RWPE2 (cell line): ENCODE measurements around the gene MAG.

Source experiments
- ATAC-seq: fragments of 200-7000 bp; cut with Tn5 transposase; 3 replicates; pipeline ENCODE4 v1.9.1; 2021; ENCODE audit warnings: low read depth
- DNase-seq: peaks from one replicate; pipeline ENCODE4 v3.0.0-alpha.2; 2020; ENCODE audit warnings: low spot score
- H3K27ac ChIP-seq: fragments of 450-650 bp; 2 replicates; pipeline ENCODE4 v1.5.1; 2017; ENCODE audit warnings: mild to moderate bottlenecking; ENCODE audit not compliant: poor library complexity, severe bottlenecking
- H3K27me3 ChIP-seq: fragments of 250-450 bp; sonication (Bioruptor Pico); 2 replicates; pipeline ENCODE4 v1.5.1; 2021; ENCODE audit warnings: mild to moderate bottlenecking, moderate library complexity; ENCODE audit not compliant: insufficient read depth, poor library complexity, severe bottlenecking
- H3K36me3 ChIP-seq: fragments of 250-450 bp; sonication (Bioruptor Pico); 2 replicates; pipeline ENCODE4 v1.5.1; 2020; ENCODE audit warnings: low read depth, mild to moderate bottlenecking, moderate library complexity
- H3K4me1 ChIP-seq: fragments of 250-450 bp; sonication (Bioruptor Pico); 2 replicates; pipeline ENCODE4 v1.5.1; 2021; ENCODE audit warnings: mild to moderate bottlenecking, moderate library complexity; ENCODE audit not compliant: insufficient read depth, poor library complexity, severe bottlenecking
- H3K4me3 ChIP-seq: fragments of 250-450 bp; sonication (Bioruptor Pico); 2 replicates; pipeline ENCODE4 v1.5.1; 2021; ENCODE audit warnings: mild to moderate bottlenecking, moderate library complexity; ENCODE audit not compliant: severe bottlenecking
- H3K9me3 ChIP-seq: fragments of 250-450 bp; sonication (Bioruptor Pico); 2 replicates; pipeline ENCODE4 v1.5.1; 2021; ENCODE audit warnings: mild to moderate bottlenecking, moderate library complexity; ENCODE audit not compliant: severe bottlenecking
- TF ChIP-seq, protein P1 (sequence below): fragments of 450-650 bp; IDR thresholded peaks from one replicate; pipeline ENCODE4 v1.5.1; 2017; ENCODE audit warnings: mild to moderate bottlenecking, moderate library complexity; ENCODE audit not compliant: poor library complexity, severe bottlenecking

Gene MAG

DNA sequence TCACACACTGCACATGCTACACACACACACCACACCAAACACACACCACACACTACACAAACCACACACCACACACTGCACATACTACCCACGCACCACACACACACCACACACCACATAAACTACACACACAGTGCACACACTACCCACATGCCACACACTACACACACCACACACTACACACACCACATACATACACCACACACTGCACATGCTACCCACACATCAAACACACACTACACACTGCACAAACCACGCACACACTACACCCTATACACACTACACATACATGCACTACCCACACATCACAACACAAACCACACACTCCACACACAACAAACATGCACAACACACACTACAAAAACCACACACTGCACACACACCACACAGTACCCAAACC is 6.0 kb downstream of the MAG start:
- H3K4me1 ChIP-seq, result no peaks in the 10 kb centered on the region
- peaks cover 24% of the 10 kb centered on the region for H3K27me3 ChIP-seq
- DNase-seq (no peak), ATAC-seq (no peak)
- no peaks in the 10 kb centered on the region for H3K36me3 ChIP-seq
- no peak overlapping the region for H3K27ac ChIP-seq
- TF ChIP-seq, protein P1, sequence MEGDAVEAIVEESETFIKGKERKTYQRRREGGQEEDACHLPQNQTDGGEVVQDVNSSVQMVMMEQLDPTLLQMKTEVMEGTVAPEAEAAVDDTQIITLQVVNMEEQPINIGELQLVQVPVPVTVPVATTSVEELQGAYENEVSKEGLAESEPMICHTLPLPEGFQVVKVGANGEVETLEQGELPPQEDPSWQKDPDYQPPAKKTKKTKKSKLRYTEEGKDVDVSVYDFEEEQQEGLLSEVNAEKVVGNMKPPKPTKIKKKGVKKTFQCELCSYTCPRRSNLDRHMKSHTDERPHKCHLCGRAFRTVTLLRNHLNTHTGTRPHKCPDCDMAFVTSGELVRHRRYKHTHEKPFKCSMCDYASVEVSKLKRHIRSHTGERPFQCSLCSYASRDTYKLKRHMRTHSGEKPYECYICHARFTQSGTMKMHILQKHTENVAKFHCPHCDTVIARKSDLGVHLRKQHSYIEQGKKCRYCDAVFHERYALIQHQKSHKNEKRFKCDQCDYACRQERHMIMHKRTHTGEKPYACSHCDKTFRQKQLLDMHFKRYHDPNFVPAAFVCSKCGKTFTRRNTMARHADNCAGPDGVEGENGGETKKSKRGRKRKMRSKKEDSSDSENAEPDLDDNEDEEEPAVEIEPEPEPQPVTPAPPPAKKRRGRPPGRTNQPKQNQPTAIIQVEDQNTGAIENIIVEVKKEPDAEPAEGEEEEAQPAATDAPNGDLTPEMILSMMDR, result no peak
- no peak overlapping the region for H3K4me3 ChIP-seq
- H3K9me3 ChIP-seq, result no peaks in the 10 kb centered on the region

DNA sequence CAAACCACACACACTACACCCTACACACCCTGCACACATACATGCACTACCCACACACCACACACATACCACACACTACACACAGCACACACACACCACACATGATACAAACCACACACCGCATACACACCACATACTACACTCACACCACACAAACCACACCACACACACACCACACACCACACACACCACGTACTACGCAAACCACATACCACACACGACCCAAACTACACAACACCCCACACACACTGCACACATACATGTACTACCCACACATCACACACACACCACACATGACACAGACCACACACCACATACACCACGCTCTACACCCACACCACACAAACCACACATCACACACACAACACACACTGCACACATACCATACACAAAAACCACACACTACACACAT is 6.6 kb downstream of the MAG start:
- no peak overlapping the region for H3K4me3 ChIP-seq
- H3K36me3 ChIP-seq, result no peaks in the 10 kb centered on the region
- H3K9me3 ChIP-seq, result no peaks in the 10 kb centered on the region
- H3K27ac ChIP-seq, result no peak overlapping the region
- TF ChIP-seq, protein P1, result no peak
- peaks cover 17% of the 10 kb centered on the region for H3K27me3 ChIP-seq
- no peaks in the 10 kb centered on the region for H3K4me1 ChIP-seq
- no peak for ATAC-seq
- no peak for DNase-seq

DNA sequence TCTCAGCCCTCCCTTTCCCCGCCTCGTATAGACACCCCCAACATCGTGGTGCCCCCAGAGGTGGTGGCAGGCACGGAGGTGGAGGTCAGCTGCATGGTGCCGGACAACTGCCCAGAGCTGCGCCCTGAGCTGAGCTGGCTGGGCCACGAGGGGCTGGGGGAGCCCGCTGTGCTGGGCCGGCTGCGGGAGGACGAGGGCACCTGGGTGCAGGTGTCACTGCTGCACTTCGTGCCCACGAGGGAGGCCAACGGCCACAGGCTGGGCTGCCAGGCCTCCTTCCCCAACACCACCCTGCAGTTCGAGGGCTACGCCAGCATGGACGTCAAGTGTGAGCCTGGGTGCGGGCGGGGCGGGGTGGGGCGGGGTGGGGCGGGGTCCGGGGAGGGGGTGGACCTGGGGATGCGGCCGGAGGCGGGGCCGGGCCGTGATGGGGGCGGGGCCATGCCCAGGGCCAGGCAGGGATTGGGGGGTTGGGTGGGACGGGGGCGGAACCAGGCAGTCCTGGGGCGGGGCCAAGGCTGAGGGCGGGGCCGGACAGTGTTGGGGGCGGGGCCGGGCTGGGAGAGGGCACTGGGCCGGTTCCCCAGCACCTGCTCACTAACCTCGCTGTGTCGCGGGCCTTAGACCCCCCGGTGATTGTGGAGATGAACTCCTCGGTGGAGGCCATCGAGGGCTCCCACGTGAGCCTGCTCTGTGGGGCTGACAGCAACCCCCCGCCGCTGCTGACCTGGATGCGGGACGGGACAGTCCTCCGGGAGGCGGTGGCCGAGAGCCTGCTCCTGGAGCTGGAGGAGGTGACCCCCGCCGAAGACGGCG is 7.8 kb downstream of the MAG start:
- no peak overlapping the region for H3K4me3 ChIP-seq
- no peak for DNase-seq
- TF ChIP-seq, protein P1, result no peak
- H3K36me3 ChIP-seq, result no peaks in the 10 kb centered on the region
- ATAC-seq, result no peak
- peaks cover 5% of the 10 kb centered on the region for H3K27me3 ChIP-seq
- H3K27ac ChIP-seq, result no peak overlapping the region
- H3K4me1 ChIP-seq, result no peaks in the 10 kb centered on the region
- no peaks in the 10 kb centered on the region for H3K9me3 ChIP-seq

DNA sequence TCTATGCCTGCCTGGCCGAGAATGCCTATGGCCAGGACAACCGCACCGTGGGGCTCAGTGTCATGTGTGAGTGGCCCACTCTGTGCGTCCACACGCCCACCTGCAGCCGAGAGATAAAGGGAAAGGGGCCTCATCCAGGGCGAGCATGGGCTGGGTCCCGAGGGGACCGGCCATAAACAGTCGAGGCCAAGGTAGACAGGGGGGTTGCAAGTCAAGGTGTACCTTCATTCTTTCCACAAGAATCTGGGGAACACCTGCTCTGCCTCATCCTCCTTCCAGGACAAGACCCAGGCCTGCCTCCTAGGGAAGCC is 8.3 kb downstream of the MAG start:
- no peak for DNase-seq
- Histone ChIP-seq H3K4me1 (no peaks in the 10 kb centered on the region), H3K36me3 (no peaks in the 10 kb centered on the region), H3K4me3 (no peak overlapping the region), H3K27me3 (no peaks in the 10 kb centered on the region), H3K27ac (no peak overlapping the region), H3K9me3 (no peaks in the 10 kb centered on the region)
- TF ChIP-seq, protein P1, result no peak
- ATAC-seq, result no peak

DNA sequence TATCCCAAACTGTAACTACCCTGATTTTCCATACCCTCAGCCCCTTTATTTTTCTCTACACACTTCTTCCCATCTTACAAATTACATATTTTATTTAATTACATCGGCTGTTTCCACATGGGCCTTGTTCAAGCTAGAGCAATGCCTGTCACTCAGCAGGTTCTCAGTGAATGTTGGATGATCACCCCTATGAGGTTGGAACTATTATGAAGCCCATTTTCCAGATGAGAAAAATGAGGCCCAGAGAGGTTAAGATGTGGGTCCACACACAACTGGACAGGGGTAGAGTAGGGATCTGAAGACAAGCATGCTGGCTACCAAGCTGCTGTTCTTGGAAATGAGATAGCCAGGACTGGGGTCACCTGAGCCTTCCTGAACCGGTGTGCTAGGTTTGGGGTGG is 10.0 kb downstream of the MAG start:
- Histone ChIP-seq H3K4me3 (no peak overlapping the region), H3K27ac (no peak overlapping the region), H3K27me3 (no peaks in the 10 kb centered on the region), H3K4me1 (no peaks in the 10 kb centered on the region), H3K9me3 (no peaks in the 10 kb centered on the region), H3K36me3 (no peaks in the 10 kb centered on the region)
- no peak for ATAC-seq
- no peak for DNase-seq
- TF ChIP-seq, protein P1, result no peak
